Mucosa of stomach (tissue), 1 donor: Measurements from ENCODE around the gene CAPS.

Experiments used
- H3K27me3 ChIP-seq: one replicate; pipeline ENCODE4 v1.7.0; 2013; ENCODE audit warnings: mild to moderate bottlenecking, low read length; ENCODE audit not compliant: control insufficient read depth, insufficient read depth
- H3K36me3 ChIP-seq: one replicate; pipeline ENCODE4 v1.7.0; 2013; ENCODE audit warnings: low read length; ENCODE audit not compliant: control insufficient read depth, insufficient read depth
- H3K4me1 ChIP-seq: one replicate; pipeline ENCODE4 v1.7.0; 2013; ENCODE audit warnings: mild to moderate bottlenecking, low read length; ENCODE audit not compliant: control insufficient read depth, insufficient read depth
- H3K4me3 ChIP-seq: one replicate; pipeline ENCODE4 v1.7.0; 2013; ENCODE audit warnings: low read length
- H3K9ac ChIP-seq: one replicate; pipeline ENCODE4 v1.7.0; 2013; ENCODE audit warnings: mild to moderate bottlenecking, low read length, moderate library complexity
- H3K9me3 ChIP-seq: one replicate; pipeline ENCODE4 v1.7.0; 2013; ENCODE audit warnings: mild to moderate bottlenecking, low read length, moderate library complexity; ENCODE audit not compliant: control insufficient read depth
- donor health status: Pancreatic carcinoma.

The CAPS gene

DNA sequence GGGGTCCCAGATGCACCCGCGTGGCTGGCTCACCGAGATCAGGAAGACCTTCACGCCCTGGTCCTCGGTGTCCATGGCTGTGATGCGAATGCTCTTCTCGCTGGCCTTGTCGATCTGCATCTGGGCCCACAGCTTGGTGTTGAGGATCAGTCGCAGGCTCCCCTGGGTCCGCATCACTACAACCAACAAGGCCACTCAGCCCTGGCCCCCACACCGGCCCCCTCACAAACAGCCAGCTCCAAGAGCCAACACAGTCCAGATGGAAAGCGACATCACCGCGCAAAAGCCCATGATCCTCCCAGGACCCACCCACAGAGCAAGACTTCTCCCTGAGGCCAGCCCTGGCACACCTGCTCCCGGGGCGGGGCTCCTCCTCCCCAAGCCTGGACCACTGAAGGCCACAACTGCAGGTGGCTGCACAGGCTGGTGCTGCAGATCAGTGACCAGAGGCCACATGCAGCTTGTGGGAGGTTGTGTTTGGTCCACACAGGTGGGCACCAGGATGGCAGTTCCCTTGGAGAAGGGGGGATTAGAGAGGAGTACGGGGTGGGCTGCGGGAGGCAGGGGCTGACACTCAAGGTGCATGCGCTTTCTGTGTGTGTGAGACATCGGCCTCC, 4.5 kb downstream of the CAPS start:
- Histone ChIP-seq H3K9me3 (no peaks in the 10 kb centered on the region), H3K4me3 (no peak overlapping the region), H3K9ac (no peak overlapping the region), H3K4me1 (peaks cover 30% of the 10 kb centered on the region), H3K27me3 (no peaks in the 10 kb centered on the region), H3K36me3 (peaks cover 17% of the 10 kb centered on the region)

DNA sequence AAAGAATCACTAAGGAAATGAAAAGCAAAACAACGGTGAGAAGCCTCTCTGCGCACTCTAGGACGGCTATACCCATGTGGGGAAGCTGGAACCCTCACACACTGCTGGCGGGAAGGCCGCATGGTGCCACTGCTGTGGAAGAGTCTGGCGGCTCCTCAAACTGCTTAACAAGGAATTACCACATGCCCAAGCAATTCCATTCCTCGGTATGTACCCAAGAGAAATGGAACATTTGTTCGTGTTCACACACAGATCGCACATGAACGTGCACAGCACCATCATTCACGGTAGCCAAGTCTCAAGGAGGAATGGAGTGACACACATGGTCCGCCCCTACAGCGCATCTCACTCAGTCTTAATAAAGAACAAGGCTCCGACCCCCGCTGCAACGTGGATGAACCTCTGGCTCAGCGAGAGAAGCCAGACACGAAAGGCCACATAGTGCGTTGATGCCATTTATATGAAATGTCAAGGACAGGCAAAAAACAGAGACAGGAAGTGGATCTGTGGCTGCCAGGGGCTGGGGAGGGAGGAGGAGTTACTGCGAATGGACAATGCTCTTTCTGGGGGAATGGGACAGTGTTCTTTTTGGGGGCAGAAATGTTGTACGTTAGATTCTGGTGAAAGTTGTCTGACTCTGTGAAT, 7.6 kb downstream of the CAPS start:
- H3K9me3 ChIP-seq = no peaks in the 10 kb centered on the region
- no peaks in the 10 kb centered on the region for H3K27me3 ChIP-seq
- no peaks in the 10 kb centered on the region for H3K4me1 ChIP-seq
- peaks cover 19% of the 10 kb centered on the region for H3K36me3 ChIP-seq
- H3K4me3 ChIP-seq = no peak overlapping the region
- H3K9ac ChIP-seq = no peak overlapping the region

DNA sequence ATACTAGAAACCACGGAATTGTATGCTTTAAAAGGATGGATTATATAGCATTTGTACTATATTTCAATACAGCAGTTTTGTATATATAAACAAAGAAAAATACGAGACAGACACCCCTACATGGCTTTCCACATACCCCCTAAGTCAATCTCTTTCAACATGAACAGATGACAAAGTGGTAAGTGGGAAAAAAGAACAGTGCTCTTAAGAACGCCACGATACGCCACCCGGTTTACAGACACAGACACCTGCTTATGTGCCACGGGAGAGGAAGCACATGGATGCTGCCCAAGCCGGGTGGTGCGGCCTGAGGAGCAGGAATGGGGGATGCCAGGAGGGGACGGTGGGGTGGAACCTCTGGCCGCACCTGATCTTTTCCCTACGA, 8.1 kb downstream of the CAPS start:
- Histone ChIP-seq H3K36me3 (peaks cover 19% of the 10 kb centered on the region), H3K9me3 (no peaks in the 10 kb centered on the region), H3K4me3 (no peak overlapping the region), H3K4me1 (no peaks in the 10 kb centered on the region), H3K9ac (no peak overlapping the region), H3K27me3 (no peaks in the 10 kb centered on the region)

DNA sequence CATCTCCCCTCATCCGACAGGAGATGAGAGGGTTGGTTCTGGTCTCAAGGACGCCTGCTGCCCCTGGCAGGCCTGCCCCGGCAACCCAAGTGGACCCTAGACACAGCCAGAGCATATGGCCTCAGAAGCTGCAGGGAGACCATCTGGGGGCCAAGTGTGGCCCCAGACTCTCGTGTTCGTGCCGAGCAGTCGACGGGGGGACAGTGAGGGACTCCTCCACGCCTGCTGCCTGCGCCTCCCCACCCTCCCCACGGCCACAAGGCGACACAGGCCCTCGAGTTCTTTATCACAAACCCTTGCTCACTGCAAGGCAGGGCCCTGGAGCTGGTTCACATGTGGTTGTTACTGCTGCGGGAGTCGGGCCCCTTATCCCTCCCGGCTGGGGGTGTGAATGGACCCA, 9.3 kb downstream of the CAPS start:
- H3K9ac ChIP-seq = no peak overlapping the region
- H3K4me1 ChIP-seq = no peaks in the 10 kb centered on the region
- no peaks in the 10 kb centered on the region for H3K9me3 ChIP-seq
- peaks cover 19% of the 10 kb centered on the region for H3K36me3 ChIP-seq
- no peak overlapping the region for H3K4me3 ChIP-seq
- no peaks in the 10 kb centered on the region for H3K27me3 ChIP-seq

DNA sequence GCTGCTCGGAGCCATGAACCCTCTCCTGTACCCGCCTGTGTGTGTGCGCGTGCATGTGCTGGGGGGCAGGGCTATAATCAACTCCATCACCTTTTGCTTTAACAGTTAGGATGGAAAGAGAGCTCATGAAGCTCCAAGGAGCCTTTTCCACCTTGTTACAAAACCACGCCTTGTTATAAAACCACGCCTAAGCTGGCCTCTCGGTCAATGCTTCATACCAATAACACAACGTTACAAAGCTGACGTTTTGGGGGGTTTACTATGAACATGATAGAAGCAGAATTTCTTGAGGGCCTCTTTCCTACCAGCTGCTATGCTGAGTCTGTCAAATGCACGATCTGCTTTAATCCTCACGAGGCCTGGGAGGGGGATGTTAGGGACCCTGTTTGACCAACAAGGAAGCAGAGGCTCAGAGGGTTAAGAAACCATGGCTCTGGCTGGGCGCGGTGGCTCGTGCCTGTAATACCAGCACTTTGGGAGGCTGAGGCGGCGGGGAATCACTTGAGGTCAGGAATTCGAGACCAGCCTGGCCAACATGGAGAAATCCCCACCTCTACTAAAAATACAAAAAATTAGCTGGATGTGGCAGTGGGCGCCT, 11.9 kb downstream of the CAPS start:
- no peak overlapping the region for H3K4me3 ChIP-seq
- no peak overlapping the region for H3K9ac ChIP-seq
- no peaks in the 10 kb centered on the region for H3K9me3 ChIP-seq
- peaks cover 7% of the 10 kb centered on the region for H3K4me1 ChIP-seq
- H3K36me3 ChIP-seq = peaks cover 15% of the 10 kb centered on the region
- no peaks in the 10 kb centered on the region for H3K27me3 ChIP-seq

DNA sequence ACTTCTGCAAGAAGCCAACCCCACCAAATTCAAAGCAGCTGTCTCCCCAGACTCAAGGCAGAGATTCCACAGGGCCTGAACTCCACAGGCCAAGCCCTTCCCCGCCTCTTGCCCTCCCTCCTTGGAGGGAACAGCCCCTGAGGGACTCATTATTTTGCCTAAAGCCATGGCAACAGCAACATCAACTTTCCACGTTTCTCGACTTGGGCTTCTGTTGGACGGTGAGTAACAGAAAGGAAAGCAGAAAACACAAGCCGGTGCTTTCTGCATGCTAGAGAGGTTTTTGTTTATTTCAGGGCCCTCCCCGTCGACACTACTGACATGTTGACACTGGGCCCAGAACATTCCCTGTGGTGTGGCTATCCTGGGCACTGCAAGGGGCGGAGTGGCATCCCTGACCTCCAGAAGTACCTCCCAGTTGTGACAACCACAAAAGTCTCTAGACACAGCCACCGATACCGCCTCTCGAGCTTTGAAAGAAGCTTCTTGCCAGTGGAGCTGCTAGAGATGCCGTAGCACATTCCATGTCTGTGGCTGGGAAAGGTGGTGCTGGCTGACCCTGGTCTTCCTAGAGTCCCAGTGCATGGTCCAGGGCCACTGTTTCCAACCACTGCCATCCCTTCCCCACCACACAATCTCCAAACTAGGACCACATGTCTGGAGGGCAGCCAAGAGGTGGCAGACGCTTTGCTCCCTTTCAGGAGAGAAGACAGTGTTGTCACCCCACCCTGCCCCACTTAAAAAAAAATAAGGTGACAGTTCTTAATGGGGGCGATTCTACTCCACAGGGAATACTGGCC, 12.8 kb downstream of the CAPS start:
- Histone ChIP-seq H3K4me1 (peaks cover 7% of the 10 kb centered on the region), H3K9me3 (no peaks in the 10 kb centered on the region), H3K4me3 (no peak overlapping the region), H3K36me3 (peaks cover 18% of the 10 kb centered on the region), H3K9ac (no peak overlapping the region), H3K27me3 (no peaks in the 10 kb centered on the region)

DNA sequence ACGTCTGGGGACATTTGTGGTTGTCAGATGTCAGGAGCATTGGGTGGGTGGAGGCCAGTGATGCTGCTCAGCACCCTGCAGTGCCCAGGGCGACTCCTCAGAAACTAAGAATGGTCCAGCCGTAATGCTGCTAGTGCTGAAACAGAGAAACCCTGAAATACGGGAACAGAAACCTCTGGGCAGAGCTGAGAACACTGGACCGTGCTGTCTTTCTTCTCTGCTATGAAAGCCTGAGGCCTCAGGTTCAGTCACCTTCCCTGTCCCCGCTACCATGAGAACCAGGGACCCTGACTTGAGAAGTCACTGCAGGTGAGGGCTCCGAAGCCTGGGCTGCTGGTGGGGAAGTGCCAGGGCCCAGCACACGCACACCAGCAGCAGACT, 13.4 kb downstream of the CAPS start:
- Histone ChIP-seq H3K9ac (no peak overlapping the region), H3K27me3 (no peaks in the 10 kb centered on the region), H3K36me3 (peaks cover 18% of the 10 kb centered on the region), H3K9me3 (no peaks in the 10 kb centered on the region), H3K4me1 (peaks cover 7% of the 10 kb centered on the region), H3K4me3 (no peak overlapping the region)

DNA sequence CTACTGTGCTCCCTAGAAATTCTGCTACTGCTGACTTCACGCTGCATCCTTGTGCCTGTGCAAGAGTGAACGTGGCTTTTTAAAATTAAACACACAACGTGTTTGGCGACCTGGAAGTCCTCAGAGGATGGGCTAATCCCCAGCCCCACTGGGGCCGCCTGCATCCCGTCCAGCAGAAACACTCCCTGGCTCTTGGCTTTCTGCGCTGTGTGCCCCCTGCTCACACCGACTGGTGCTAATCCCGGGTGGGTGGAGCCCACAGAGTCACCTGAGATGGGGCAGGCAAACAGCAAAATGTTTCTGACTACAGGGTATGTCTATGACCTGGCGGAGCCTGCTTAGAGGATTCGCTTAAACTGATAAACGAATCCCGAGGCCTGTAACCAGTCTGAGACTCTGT, 15.1 kb downstream of the CAPS start:
- Histone ChIP-seq H3K4me1 (peaks cover 7% of the 10 kb centered on the region), H3K9ac (no peak overlapping the region), H3K4me3 (no peak overlapping the region), H3K9me3 (no peaks in the 10 kb centered on the region), H3K27me3 (no peaks in the 10 kb centered on the region), H3K36me3 (peaks cover 11% of the 10 kb centered on the region)

DNA sequence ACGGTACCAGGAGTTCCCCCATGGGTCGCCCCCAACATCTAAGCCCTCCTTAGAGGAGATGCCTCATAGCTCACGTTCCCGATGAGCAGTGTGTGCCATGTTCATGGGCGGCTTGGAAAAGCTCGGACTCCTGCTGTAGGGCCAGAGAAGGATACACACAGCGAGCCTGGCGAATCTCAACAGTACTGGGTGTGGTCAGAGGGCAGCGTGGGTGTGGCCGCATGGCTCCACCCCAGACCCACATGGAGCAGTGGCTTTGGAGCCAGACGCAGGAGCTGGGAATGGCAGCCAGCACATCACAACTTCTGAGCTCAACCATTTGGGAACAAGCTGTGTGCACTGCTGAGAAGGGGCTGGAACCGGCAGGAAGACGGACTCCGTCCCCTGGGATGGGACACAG, 15.6 kb downstream of the CAPS start:
- no peak overlapping the region for H3K4me3 ChIP-seq
- no peaks in the 10 kb centered on the region for H3K27me3 ChIP-seq
- no peaks in the 10 kb centered on the region for H3K9me3 ChIP-seq
- H3K9ac ChIP-seq = no peak overlapping the region
- H3K4me1 ChIP-seq = peaks cover 7% of the 10 kb centered on the region
- peaks cover 10% of the 10 kb centered on the region for H3K36me3 ChIP-seq

DNA sequence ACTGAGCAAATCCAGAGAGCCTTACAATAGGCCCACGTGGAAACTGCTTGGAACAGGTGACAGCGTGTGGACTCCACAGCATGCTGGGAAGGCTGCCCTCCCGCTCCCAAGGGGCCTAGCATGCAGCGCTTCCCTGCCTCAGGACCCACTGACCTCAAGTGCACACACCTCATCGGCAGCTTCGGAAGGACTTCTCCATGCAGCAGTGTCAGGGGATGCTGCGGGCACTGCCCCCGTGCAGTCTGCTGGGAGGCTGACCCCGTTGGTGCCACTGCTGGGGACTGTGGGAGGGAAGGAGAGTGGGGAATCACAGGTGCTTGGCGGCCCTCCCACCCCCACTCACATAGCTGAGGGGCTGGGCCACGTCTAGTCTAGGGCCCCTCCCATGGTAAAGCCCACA, 17.2 kb downstream of the CAPS start:
- no peak overlapping the region for H3K4me3 ChIP-seq
- peaks cover 16% of the 10 kb centered on the region for H3K4me1 ChIP-seq
- H3K36me3 ChIP-seq = peaks cover 10% of the 10 kb centered on the region
- no peaks in the 10 kb centered on the region for H3K27me3 ChIP-seq
- H3K9me3 ChIP-seq = no peaks in the 10 kb centered on the region
- H3K9ac ChIP-seq = no peak overlapping the region

DNA sequence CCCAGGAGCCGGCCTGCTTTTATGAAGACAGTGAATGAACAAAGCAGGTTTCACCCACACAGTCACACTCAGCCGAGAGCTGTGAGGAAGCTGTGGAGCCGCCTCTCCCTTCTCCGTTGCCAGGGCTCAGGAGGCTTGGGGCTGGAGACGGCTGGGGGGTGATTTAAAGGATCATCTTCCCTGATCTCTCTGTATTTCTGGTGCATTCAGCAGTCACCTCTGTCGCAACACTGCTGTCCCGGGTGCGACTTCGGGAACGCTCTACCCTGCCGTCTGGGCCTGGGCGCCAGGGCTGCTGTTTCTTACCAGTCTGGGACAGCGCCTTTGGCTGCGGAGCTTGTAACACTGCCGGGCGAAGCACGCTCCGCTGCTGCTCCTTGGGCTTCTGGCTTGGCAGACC, 18.1 kb downstream of the CAPS start:
- H3K9me3 ChIP-seq = no peaks in the 10 kb centered on the region
- peaks cover 10% of the 10 kb centered on the region for H3K36me3 ChIP-seq
- no peak overlapping the region for H3K4me3 ChIP-seq
- H3K4me1 ChIP-seq = peaks cover 21% of the 10 kb centered on the region
- no peaks in the 10 kb centered on the region for H3K27me3 ChIP-seq
- H3K9ac ChIP-seq = no peak overlapping the region

DNA sequence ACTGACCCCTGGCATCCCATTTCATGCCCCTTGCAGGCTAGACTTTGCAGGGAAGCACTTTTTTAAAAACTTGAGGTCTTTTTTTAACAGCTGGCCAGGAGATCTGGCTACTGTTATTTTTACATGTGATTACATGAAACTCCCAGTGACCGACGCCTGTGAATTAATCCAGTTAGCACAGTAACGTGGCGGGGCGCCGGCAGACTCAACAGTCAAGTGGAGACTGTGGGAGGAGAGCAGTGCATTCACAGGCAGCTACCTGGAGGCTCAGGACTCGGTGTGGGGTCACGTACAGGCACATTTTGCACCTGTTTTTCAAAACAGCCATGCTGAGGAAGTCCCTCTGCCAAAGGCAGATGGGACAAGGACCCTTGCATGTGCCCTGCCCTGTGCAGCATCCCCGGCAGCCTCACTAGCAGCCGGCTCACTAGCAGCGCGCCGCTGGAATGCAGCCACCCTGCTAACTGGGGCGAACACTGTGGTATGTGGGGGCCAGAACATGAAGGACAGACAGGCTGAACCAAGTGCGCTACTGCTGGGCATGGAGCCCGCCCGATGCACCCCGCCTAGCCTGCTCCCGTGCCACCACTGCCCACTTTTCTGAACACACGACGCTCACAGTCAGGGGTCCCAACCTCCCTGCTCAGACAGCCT, 18.7 kb downstream of the CAPS start:
- H3K9me3 ChIP-seq = no peaks in the 10 kb centered on the region
- H3K4me1 ChIP-seq = peaks cover 21% of the 10 kb centered on the region
- no peak overlapping the region for H3K9ac ChIP-seq
- no peaks in the 10 kb centered on the region for H3K27me3 ChIP-seq
- peaks cover 10% of the 10 kb centered on the region for H3K36me3 ChIP-seq
- no peak overlapping the region for H3K4me3 ChIP-seq
